Lung (tissue), 12 donors: ENCODE data around the gene PVALEF. TPM values are rescaled to one million over a fixed set of nuclear protein-coding genes. Genes with fewer than 3 reads are reported as not detected.

ENCODE experiments used
- ATAC-seq: fragments of 200-7000 bp; cut with Tn5 transposase; one replicate; pipeline ENCODE4 v1.9.1; 2020; ENCODE audit warnings: moderate number of reproducible peaks; ENCODE audit not compliant: insufficient read depth, low FRiP score
- DNase-seq, 3 donors: peaks; one replicate each; pipeline ENCODE4 v3.0.0-alpha.2; 2013 to 2017
- H3K27ac ChIP-seq, 2 donors: one replicate each; pipeline ENCODE4 v1.5.1; 2013; ENCODE audit warnings: mild to moderate bottlenecking in 2 of 2, moderate library complexity in 2 of 2, control low read depth in 1 of 2, inconsistent platforms in 1 of 2, low read depth in 1 of 2, low read length in 1 of 2
- H3K27me3 ChIP-seq, 3 donors: one replicate each; pipeline ENCODE4 v1.5.1; 2013; ENCODE audit warnings: low read length in 2 of 3; ENCODE audit not compliant: control insufficient read depth in 3 of 3, insufficient read depth in 3 of 3
- H3K36me3 ChIP-seq, 4 donors: one replicate each; pipeline ENCODE4 v1.5.1; 2013; ENCODE audit warnings: low read length in 4 of 4, mild to moderate bottlenecking in 1 of 4, moderate library complexity in 1 of 4; ENCODE audit not compliant: control insufficient read depth in 4 of 4, insufficient read depth in 4 of 4
- H3K4me1 ChIP-seq, 5 donors: one replicate each; pipeline ENCODE4 v1.5.1; 2013; ENCODE audit warnings: low read length in 5 of 5, mild to moderate bottlenecking in 2 of 5, moderate library complexity in 1 of 5; ENCODE audit not compliant: control insufficient read depth in 5 of 5, insufficient read depth in 5 of 5
- H3K4me3 ChIP-seq: one replicate; pipeline ENCODE4 v1.5.1; 2013; ENCODE audit warnings: mild to moderate bottlenecking, control low read depth, moderate library complexity
- H3K9ac ChIP-seq, 2 donors: one replicate each; pipeline ENCODE4 v1.5.1; 2013; ENCODE audit warnings: low read length in 2 of 2, control low read depth in 1 of 2; ENCODE audit not compliant: insufficient read depth in 1 of 2
- H3K9me3 ChIP-seq, 4 donors: one replicate each; pipeline ENCODE4 v1.5.1; 2013; ENCODE audit warnings: low read length in 3 of 4, mild to moderate bottlenecking in 1 of 4, moderate library complexity in 1 of 4; ENCODE audit not compliant: control insufficient read depth in 4 of 4, insufficient read depth in 3 of 4
- WGBS, 2 donors: extraction: QIAGEN DNeasy Blood & Tissue Kit; methylation state at CpG; one replicate each; pipeline ENCODE4 v1.1.7; 2013; 5-methylcytosine and 5-hydroxymethylcytosine counted together
- polyA plus RNA-seq, 2 donors: library from polyadenylated mRNA; stranded (reverse); fragments of 200-250 nt; gene quantifications; one replicate each; pipeline ENCODE4 v1.2.1, GENCODE V29; 2013
- total RNA-seq, 2 donors: library from RNA; depleted of rRNA in 1 of 2; stranded (reverse); fragments of >200 nt in 1 of 2; gene quantifications; one replicate each; pipeline ENCODE4 v1.2.1, GENCODE V29; 2014 to 2021
- TF ChIP-seq, protein P1 (sequence below): IDR thresholded peaks from 2 replicates; pipeline ENCODE4 v1.5.1; 2012; ENCODE audit warnings: mild to moderate bottlenecking; ENCODE audit errors: control extremely low read depth, extremely low read depth
- donor health status: control.
- donor health status: control.
- donor health status: Bipolar disorder and iron deficiency.
- donor health status: healthy.
- donor health status: DM: yes; HTN: yes; CAD: no.

The PVALEF gene
- total and polyA plus RNA-seq, 4 donors = not detected

- no peak for ATAC-seq
- H3K4me1 ChIP-seq = peaks cover 0 to under 1% (median 0%) of the 10 kb centered on the region in 5 donors
- H3K4me3 ChIP-seq = no peak overlapping the region
- H3K9me3 ChIP-seq = peaks cover 0 to 2% (median 0%) of the 10 kb centered on the region in 4 donors
- 85 to 87% methylated on average over 32 of the region's 32 CpGs for WGBS, 2 donors
- DNase-seq = no peak
- TF ChIP-seq, protein P1, sequence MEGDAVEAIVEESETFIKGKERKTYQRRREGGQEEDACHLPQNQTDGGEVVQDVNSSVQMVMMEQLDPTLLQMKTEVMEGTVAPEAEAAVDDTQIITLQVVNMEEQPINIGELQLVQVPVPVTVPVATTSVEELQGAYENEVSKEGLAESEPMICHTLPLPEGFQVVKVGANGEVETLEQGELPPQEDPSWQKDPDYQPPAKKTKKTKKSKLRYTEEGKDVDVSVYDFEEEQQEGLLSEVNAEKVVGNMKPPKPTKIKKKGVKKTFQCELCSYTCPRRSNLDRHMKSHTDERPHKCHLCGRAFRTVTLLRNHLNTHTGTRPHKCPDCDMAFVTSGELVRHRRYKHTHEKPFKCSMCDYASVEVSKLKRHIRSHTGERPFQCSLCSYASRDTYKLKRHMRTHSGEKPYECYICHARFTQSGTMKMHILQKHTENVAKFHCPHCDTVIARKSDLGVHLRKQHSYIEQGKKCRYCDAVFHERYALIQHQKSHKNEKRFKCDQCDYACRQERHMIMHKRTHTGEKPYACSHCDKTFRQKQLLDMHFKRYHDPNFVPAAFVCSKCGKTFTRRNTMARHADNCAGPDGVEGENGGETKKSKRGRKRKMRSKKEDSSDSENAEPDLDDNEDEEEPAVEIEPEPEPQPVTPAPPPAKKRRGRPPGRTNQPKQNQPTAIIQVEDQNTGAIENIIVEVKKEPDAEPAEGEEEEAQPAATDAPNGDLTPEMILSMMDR = no peak
- H3K9ac ChIP-seq = no peak overlapping the region
- peaks cover 2 to 52% (median 12%) of the 10 kb centered on the region in 4 donors for H3K36me3 ChIP-seq
- no peak overlapping the region for H3K27ac ChIP-seq
- H3K27me3 ChIP-seq = no peaks in the 10 kb centered on the region
These were observed 63.7 kb downstream of the PVALEF start for GRCh38 chr17:81228834-81229665.

DNA sequence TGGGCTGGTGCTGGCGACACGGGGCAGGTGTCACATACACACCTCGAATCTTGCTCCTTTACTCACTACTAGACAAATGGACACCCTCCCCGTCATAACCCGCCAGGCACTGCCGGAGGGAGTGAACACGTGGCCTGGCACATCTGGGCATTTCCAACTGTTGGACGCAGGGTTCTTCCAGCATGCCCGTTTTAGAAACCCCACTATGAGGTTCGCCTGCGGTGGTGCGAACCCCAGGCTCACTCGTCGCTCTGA lies 64.3 kb downstream of the PVALEF start:
- H3K9me3 ChIP-seq = peaks cover 0 to 2% (median 0%) of the 10 kb centered on the region in 4 donors
- no peaks in the 10 kb centered on the region for H3K4me1 ChIP-seq
- H3K27ac ChIP-seq = no peak overlapping the region
- no peaks in the 10 kb centered on the region for H3K27me3 ChIP-seq
- no peak for ATAC-seq
- DNase-seq = no peak
- no peak overlapping the region for H3K9ac ChIP-seq
- TF ChIP-seq, protein P1 = no peak
- 92 to 98% methylated on average over 14 of the region's 14 CpGs for WGBS, 2 donors
- H3K36me3 ChIP-seq = peaks cover 2 to 54% (median 12%) of the 10 kb centered on the region in 4 donors
- no peak overlapping the region for H3K4me3 ChIP-seq

GRCh38 chr17:81230043-81230820 lies 64.9 kb downstream of the PVALEF start:
- no peak for DNase-seq
- Histone ChIP-seq H3K27ac (no peak overlapping the region), H3K27me3 (no peaks in the 10 kb centered on the region), H3K9me3 (peaks cover 0 to 2% (median 0%) of the 10 kb centered on the region in 4 donors), H3K4me1 (no peaks in the 10 kb centered on the region), H3K4me3 (no peak overlapping the region), H3K36me3 (peaks cover 2 to 57% (median 12%) of the 10 kb centered on the region in 4 donors), H3K9ac (no peak overlapping the region)
- ATAC-seq = no peak
- TF ChIP-seq, protein P1 = no peak
- WGBS, 2 donors = 93 to 95% methylated on average over 26 of the region's 26 CpGs
